D721Med (cell line): ENCODE results near the gene VWA5A.

Experiments used
- DNase-seq: peaks from one replicate; pipeline ENCODE4 v3.0.0; 2011; ENCODE audit warnings: low spot score; ENCODE audit not compliant: insufficient read length
- FAIRE-seq: peaks from 2 replicates; lab custom pipeline; 2011; peaks lifted over from hg19 to GRCh38; lab: Jason Lieb, UNC
- TF ChIP-seq, protein P1 (sequence below): IDR thresholded peaks from 2 replicates; pipeline ENCODE4 v1.5.1; 2012; ENCODE audit warnings: mild to moderate bottlenecking, control low read depth; ENCODE audit not compliant: insufficient read depth; ENCODE audit errors: missing control alignments

The VWA5A gene

GRCh38 chr11:124176925-124177715 is 61.9 kb downstream of the VWA5A start:
- FAIRE-seq = no peak
- TF ChIP-seq, protein P1, sequence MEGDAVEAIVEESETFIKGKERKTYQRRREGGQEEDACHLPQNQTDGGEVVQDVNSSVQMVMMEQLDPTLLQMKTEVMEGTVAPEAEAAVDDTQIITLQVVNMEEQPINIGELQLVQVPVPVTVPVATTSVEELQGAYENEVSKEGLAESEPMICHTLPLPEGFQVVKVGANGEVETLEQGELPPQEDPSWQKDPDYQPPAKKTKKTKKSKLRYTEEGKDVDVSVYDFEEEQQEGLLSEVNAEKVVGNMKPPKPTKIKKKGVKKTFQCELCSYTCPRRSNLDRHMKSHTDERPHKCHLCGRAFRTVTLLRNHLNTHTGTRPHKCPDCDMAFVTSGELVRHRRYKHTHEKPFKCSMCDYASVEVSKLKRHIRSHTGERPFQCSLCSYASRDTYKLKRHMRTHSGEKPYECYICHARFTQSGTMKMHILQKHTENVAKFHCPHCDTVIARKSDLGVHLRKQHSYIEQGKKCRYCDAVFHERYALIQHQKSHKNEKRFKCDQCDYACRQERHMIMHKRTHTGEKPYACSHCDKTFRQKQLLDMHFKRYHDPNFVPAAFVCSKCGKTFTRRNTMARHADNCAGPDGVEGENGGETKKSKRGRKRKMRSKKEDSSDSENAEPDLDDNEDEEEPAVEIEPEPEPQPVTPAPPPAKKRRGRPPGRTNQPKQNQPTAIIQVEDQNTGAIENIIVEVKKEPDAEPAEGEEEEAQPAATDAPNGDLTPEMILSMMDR = no peak
- DNase-seq = no peak

GRCh38 chr11:124179310-124179709 is 64.1 kb downstream of the VWA5A start:
- FAIRE-seq = no peak
- TF ChIP-seq, protein P1 = no peak
- DNase-seq = no peak

DNA sequence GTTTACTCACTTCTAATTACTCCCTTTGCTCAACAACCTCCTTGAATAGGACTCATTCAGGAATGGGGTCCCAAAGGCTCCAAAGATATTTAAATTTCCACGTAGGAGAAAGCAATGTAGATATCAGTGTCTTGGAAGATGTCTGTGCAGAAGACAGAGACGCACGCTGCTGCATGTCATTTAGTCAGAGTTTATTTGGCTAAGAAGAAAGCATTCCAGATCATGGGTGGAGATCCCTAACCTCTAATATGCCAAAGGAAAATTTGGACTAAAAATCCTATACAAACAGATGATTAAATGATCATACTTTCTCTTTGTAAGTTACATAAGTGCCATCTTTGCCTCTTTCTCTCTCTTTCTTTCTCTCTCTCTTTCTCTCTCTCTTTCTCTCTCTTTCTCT is 67.8 kb downstream of the VWA5A start, which contains the start of gene OR10D3:
OR10D3 (plus strand) TSS at position 278 of the 400 bp plus-strand sequence. CDS start 1,925 bp downstream, outside the sequence.
- FAIRE-seq (no peak), DNase-seq (no peak)
- TF ChIP-seq, protein P1 = no peak

- FAIRE-seq (no peak), DNase-seq (no peak)
- TF ChIP-seq, protein P1 = no peak
Measured at GRCh38 chr11:124190298-124191139, 75.3 kb downstream of the VWA5A start.

- FAIRE-seq (no peak), DNase-seq (no peak)
- TF ChIP-seq, protein P1 = no peak
Measured at GRCh38 chr11:124193221-124194010, 78.2 kb downstream of the VWA5A start.

DNA sequence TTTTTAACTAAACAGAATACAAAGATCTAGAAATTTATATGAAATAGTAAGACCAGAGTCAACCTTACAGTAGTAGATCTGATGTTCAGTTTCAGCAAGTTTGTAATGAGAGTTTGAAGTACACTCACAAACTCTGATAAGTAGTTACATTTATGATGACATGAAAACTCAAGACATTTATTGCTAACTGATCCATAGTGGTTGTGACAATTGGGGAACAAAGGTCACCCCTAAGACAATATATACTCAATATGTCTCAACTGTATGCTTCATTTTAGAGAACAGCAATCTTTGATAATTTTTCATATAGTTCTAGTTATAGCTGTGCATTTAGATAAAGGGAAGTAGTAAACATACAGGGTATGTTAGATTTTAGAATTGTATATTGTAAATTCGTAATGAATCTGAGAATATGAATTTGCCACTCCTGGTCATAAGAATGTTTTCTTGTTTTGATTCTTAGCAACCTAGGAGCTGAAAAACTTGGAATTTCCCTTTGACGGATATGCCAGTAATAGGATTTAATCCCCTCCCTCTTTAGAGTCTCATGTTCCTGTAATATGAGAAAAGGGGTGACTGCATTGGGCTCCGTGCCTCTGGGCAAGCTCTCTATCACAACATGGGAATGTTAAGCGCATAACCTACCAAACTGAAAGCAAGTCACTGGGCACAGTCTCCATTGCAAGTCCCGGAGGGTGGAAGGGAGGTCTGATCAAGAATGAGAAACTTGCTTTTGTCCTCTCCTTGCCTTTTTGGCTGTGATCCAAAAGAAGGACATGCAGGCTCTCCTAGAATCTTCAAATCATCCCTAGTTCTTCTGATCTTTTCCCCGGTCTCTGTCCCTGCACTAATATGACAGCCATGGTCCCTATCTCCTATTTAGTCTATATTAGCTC is 79.3 kb downstream of the VWA5A start:
- TF ChIP-seq, protein P1 = no peak
- DNase-seq (no peak), FAIRE-seq (peak; percentile 11)
